EH (cell line): Measurements from ENCODE around the gene CEACAM1.
"Not testable (repeated sequence)": the region's sequence is repeated elsewhere in the genome, so short reads cannot be mapped to it uniquely, and the experiment has no call there.

Source experiments
- DNase-seq: peaks from one replicate; pipeline ENCODE4 v3.0.0-alpha.2; 2015; ENCODE audit warnings: low read depth

Gene CEACAM1

GRCh38 chr19:42474743-42475142 is 53.5 kb downstream of the CEACAM1 start:
- DNase-seq, result no peak

- DNase-seq, result no peak
Measured at GRCh38 chr19:42473686-42474085, 54.6 kb downstream of the CEACAM1 start.

GRCh38 chr19:42472402-42473147 is 55.7 kb downstream of the CEACAM1 start:
- no peak for DNase-seq

- peak; percentile 41 for DNase-seq
Measured at GRCh38 chr19:42471554-42472249, 56.6 kb downstream of the CEACAM1 start.

- peak; percentile 64 for DNase-seq
Measured at GRCh38 chr19:42469311-42470235, 58.7 kb downstream of the CEACAM1 start.

GRCh38 chr19:42468273-42468796 is 59.9 kb downstream of the CEACAM1 start:
- DNase-seq, result peak; percentile 89

GRCh38 chr19:42467183-42467760 is 61.0 kb downstream of the CEACAM1 start:
- DNase-seq, result peak; percentile 30

GRCh38 chr19:42466521-42467182 is 61.6 kb downstream of the CEACAM1 start:
- peak; percentile 20 for DNase-seq

GRCh38 chr19:42465827-42466280 is 62.4 kb downstream of the CEACAM1 start:
- no peak for DNase-seq

GRCh38 chr19:42461700-42462324 is 66.5 kb downstream of the CEACAM1 start:
- no peak for DNase-seq

GRCh38 chr19:42461231-42461630 is 67.0 kb downstream of the CEACAM1 start:
- DNase-seq, result not testable (repeated sequence)

GRCh38 chr19:42459926-42460325 is 68.4 kb downstream of the CEACAM1 start:
- DNase-seq, result no peak
